ENCODE data around the gene DUSP22. TPM values are rescaled to one million over a fixed set of nuclear protein-coding genes. Genes with fewer than 3 reads are reported as not detected.

Gene DUSP22
- total RNA-seq, 4 donors from 2014 or later = 67.0 to 97.3 (median 78.0) TPM

- H3K9me3 ChIP-seq = no peaks in the 10 kb centered on the region
- no peaks in the 10 kb centered on the region for H3K36me3 ChIP-seq
- 75 to 81% methylated on average over 4 to 6 of the region's 6 CpGs for WGBS, 2 donors (ENCODE audit: low coverage in 1 of 2)
- no peak for ATAC-seq
- H3K4me1 ChIP-seq = peaks cover 0 to 12% (median 0%) of the 10 kb centered on the region in 3 donors
- H3K4me3 ChIP-seq = no peak overlapping the region
- TF ChIP-seq CTCF (IDR thresholded peaks at IDR 0.05) (no peak), POLR2A (IDR thresholded peaks at IDR 0.05) (no peak), POLR2AphosphoS5 (IDR thresholded peaks at IDR 0.05) (no peak), EP300 (IDR thresholded peaks at IDR 0.05) (no peak)
- H3K27me3 ChIP-seq = no peaks in the 10 kb centered on the region
- H3K27ac ChIP-seq = no peak overlapping the region
Measured at GRCh38 chr6:315226-315625, 22.9 kb downstream of the DUSP22 start.

GRCh38 chr6:315921-316752 lies 23.9 kb downstream of the DUSP22 start:
- Histone ChIP-seq H3K36me3 (no peaks in the 10 kb centered on the region), H3K4me1 (peaks cover 0 to 12% (median 0%) of the 10 kb centered on the region in 3 donors), H3K4me3 (no peak overlapping the region), H3K27me3 (no peaks in the 10 kb centered on the region), H3K9me3 (no peaks in the 10 kb centered on the region), H3K27ac (no peak overlapping the region)
- TF ChIP-seq EP300 (IDR thresholded peaks at IDR 0.05) = no peak
- no peak for TF ChIP-seq POLR2AphosphoS5 (IDR thresholded peaks at IDR 0.05)
- TF ChIP-seq CTCF (IDR thresholded peaks at IDR 0.05) = no peak
- TF ChIP-seq POLR2A (IDR thresholded peaks at IDR 0.05) = no peak
- ATAC-seq = no peak
- 77 to 79% methylated on average over 10 of the region's 10 CpGs for WGBS, 2 donors (ENCODE audit: low coverage in 1 of 2)

- TF ChIP-seq POLR2A (IDR thresholded peaks at IDR 0.05) = no peak
- TF ChIP-seq CTCF (IDR thresholded peaks at IDR 0.05) = no peak
- no peak for TF ChIP-seq POLR2AphosphoS5 (IDR thresholded peaks at IDR 0.05)
- no peak for TF ChIP-seq EP300 (IDR thresholded peaks at IDR 0.05)
- no peaks in the 10 kb centered on the region for H3K9me3 ChIP-seq
- H3K4me3 ChIP-seq = no peak overlapping the region
- no peak for ATAC-seq
- peaks cover 0 to 12% (median 0%) of the 10 kb centered on the region in 3 donors for H3K4me1 ChIP-seq
- no peaks in the 10 kb centered on the region for H3K27me3 ChIP-seq
- no peak overlapping the region for H3K27ac ChIP-seq
- no peaks in the 10 kb centered on the region for H3K36me3 ChIP-seq
Measured at GRCh38 chr6:316753-317038, 24.4 kb downstream of the DUSP22 start.

GRCh38 chr6:317060-317447 lies 24.8 kb downstream of the DUSP22 start:
- WGBS, 2 donors (ENCODE audit: low coverage in 1 of 2) = 64 to 70% methylated on average over 7 of the region's 7 CpGs
- Histone ChIP-seq H3K27ac (no peak overlapping the region), H3K9me3 (no peaks in the 10 kb centered on the region), H3K4me3 (no peak overlapping the region), H3K4me1 (peaks cover 0 to 10% (median 0%) of the 10 kb centered on the region in 3 donors), H3K27me3 (no peaks in the 10 kb centered on the region), H3K36me3 (no peaks in the 10 kb centered on the region)
- TF ChIP-seq POLR2A (IDR thresholded peaks at IDR 0.05) (no peak), POLR2AphosphoS5 (IDR thresholded peaks at IDR 0.05) (no peak), EP300 (IDR thresholded peaks at IDR 0.05) (no peak), CTCF (IDR thresholded peaks at IDR 0.05) (no peak)
- ATAC-seq = no peak

GRCh38 chr6:317448-318144 lies 25.3 kb downstream of the DUSP22 start:
- Histone ChIP-seq H3K4me1 (peaks cover 0 to 5% (median 0%) of the 10 kb centered on the region in 3 donors), H3K9me3 (no peaks in the 10 kb centered on the region), H3K27me3 (no peaks in the 10 kb centered on the region), H3K4me3 (no peak overlapping the region), H3K27ac (no peak overlapping the region), H3K36me3 (no peaks in the 10 kb centered on the region)
- WGBS, 2 donors (ENCODE audit: low coverage in 1 of 2) = 70 to 78% methylated on average over 18 of the region's 18 CpGs
- ATAC-seq = no peak
- TF ChIP-seq CTCF (IDR thresholded peaks at IDR 0.05) = no peak
- TF ChIP-seq POLR2A (IDR thresholded peaks at IDR 0.05) = no peak
- TF ChIP-seq EP300 (IDR thresholded peaks at IDR 0.05) = no peak
- TF ChIP-seq POLR2AphosphoS5 (IDR thresholded peaks at IDR 0.05) = no peak
